Epithelial cell of proximal tubule (primary cell): ENCODE data around the gene NPEPL1. TPM values are rescaled to one million over a fixed set of nuclear protein-coding genes. Genes with fewer than 3 reads are reported as not detected.

Experiments
- DNase-seq: peaks from one replicate; pipeline ENCODE4 v3.0.0-alpha.2; 2011; ENCODE audit warnings: low read depth
- H3K4me3 ChIP-seq: 2 replicates; pipeline ENCODE4 v1.5.1; 2011; ENCODE audit warnings: low read depth, mild to moderate bottlenecking, low read length
- total RNA-seq: library from RNA; depleted of rRNA; stranded (reverse); fragments of >200 nt; gene quantifications from 2 replicates; pipeline ENCODE4 v1.2.3, GENCODE V29; 2015
- TF ChIP-seq, protein P1 (sequence below): conservative IDR thresholded peaks from 2 replicates; pipeline ENCODE4 v1.5.1; 2012; ENCODE audit warnings: low read depth, mild to moderate bottlenecking, low read length

The NPEPL1 gene
- total RNA-seq, 1 donor from 2014 or later, result 26.5 TPM

DNA sequence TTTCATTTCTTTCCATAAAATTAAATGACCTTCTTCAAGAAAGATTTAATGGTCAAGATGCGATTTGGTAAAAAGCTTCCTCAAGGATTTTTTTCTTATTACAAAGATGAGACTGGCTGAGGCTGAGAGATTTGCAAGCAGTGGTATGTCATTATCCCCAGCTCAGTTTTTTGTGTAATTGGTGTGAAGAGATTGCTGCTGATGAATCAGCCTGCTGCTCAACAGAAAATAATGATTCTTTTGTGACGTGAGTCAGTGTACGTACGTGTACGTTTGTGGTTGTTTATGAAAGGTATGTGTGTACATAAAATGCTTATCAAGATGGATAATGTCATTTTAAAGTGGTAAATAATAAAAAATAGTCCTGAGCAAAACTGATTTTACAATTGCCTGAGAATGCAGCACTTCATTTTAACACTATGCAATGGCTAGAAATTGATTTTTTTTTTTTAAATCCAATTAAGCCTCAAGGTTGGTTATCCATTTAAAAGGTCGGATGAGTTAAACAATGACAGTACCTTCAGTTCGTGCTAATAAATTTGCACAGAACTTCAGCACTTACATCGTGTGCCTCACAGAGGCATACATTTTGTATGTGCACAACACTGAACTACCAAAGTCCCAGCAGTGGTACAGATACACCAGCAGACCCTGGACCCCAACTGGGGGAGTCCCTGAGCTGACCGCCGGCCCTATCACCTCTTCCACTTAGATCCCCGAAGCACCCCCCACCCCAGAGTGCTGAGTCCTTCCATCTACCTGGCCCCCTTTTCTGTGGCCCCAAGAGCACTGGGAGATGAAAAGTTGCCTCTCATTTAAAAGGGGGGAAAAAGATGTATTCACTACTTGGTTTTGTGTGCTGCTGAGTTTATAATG lies 9.7 kb upstream of the NPEPL1 start:
- no peak overlapping the region for H3K4me3 ChIP-seq
- TF ChIP-seq, protein P1, sequence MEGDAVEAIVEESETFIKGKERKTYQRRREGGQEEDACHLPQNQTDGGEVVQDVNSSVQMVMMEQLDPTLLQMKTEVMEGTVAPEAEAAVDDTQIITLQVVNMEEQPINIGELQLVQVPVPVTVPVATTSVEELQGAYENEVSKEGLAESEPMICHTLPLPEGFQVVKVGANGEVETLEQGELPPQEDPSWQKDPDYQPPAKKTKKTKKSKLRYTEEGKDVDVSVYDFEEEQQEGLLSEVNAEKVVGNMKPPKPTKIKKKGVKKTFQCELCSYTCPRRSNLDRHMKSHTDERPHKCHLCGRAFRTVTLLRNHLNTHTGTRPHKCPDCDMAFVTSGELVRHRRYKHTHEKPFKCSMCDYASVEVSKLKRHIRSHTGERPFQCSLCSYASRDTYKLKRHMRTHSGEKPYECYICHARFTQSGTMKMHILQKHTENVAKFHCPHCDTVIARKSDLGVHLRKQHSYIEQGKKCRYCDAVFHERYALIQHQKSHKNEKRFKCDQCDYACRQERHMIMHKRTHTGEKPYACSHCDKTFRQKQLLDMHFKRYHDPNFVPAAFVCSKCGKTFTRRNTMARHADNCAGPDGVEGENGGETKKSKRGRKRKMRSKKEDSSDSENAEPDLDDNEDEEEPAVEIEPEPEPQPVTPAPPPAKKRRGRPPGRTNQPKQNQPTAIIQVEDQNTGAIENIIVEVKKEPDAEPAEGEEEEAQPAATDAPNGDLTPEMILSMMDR, result no peak
- DNase-seq, result no peak

DNA sequence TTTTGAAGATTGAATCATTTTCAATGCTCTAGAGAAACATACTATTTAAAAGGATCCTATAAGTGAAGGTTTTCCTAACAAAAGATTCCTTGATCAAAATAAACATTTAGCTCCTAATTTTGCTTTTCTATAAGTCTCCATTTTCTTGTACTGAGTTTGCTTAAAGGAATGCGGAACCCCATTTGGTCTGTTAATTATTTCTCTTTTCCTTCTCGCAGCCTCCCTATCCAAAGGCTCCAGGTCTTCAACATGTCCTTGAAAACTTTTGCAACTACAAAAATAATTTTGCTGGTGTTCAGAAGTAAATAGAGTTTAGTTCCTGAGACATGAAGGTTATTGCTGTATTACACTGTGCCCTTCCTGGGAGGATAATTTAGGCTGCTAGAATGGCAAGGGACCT lies 8.3 kb upstream of the NPEPL1 start:
- DNase-seq, result no peak
- TF ChIP-seq, protein P1, result no peak
- H3K4me3 ChIP-seq, result no peak overlapping the region

DNA sequence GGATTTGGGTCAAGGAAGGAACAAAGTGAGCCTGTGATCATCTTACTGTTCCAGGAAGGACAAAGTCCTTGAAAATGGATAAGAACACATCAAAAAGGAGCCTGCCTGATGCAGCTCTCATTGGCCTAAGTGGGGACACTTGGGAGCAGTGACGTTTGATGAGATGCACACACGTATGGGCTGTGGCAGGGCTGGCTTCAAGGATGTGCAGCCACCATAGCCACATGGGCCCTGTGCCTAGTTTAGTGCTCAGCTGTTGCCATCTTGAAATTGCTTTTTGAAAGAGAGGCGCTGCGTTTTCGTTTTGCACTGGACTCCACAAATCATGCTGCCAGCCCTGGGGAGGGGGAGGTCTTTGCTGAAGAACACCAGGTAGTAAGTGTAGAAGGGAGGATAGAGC lies 6.6 kb upstream of the NPEPL1 start:
- TF ChIP-seq, protein P1, result no peak

DNA sequence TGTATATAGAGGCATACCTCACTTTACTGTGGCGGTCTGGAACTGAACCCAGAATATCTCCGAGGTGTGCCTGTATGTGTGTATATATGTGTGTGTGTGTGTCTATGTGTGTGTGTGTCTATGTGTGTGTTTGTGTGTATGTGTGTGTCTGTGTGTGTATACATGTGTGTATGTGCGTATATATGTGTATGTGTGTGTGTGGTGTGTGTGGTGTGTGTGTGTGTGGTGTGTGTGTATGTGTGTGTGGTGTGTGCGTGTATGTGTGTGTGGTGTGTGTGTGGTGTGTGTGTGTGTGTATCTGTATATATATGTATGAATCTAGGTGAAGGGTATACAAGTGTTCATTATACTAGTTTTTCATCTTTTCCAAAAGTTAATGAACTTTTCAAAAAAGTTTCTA lies 4.2 kb upstream of the NPEPL1 start:
- TF ChIP-seq, protein P1, result no peak
- no peak for DNase-seq

More for the DNA sequence above, 6.6 kb upstream of the NPEPL1 start:
- no peak overlapping the region for H3K4me3 ChIP-seq
- DNase-seq, result no peak

DNA sequence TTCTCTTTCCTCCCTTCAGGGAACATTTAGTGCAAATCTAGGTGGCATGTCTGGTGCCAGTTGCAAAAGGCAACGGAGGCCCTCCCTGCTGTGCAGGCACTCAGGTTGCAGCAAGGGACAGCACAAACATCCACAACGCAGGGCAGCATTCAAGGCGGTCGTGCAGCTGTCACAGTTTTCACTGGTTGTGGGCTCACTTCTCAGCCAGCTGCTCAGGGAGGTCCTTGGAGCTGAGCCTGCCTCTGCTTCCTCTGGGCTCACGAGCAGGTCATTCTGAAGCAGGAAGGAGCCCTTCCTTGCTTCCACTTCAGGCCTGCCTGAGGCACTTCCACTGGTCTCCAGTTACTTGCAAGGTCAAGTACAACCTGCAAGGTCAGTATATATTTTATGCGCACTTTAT lies 3.8 kb upstream of the NPEPL1 start:
- DNase-seq, result no peak
- TF ChIP-seq, protein P1, result no peak
- no peak overlapping the region for H3K4me3 ChIP-seq

More for the DNA sequence above, 4.2 kb upstream of the NPEPL1 start:
- no peak overlapping the region for H3K4me3 ChIP-seq

DNA sequence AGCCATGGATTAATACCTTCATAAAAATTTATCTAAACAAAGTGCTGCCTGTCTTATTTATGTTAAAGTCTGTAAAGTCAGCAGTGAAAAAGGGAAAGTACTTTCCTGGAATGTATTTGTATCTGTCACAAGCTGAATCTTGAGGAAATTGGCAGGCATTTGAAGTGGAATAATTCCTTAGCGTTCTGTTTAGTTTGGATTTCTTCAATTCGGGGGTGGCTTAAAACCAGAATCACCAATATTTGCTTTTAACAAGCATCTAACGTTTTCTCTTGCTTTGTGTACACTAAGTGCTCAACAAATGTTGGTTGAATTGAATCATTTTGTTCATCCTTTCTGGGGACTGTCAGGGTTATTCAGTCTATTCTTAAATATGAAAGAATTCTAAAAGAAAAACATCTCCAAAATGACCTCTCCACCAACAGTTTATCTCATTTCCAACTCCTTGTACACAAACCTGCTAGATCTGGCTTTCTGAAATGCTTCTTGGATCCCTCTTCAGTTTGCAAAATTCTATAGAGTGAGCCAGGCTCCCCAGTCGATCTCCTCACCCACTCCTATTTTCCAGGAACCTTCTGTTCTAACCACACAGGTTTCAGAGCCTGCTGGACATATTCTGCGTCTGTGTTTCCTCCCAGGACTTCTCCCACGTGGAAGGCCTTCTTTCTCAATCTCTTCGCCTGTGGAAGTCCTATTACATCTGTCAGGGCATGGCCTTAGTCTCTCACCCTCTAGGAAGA lies 2.0 kb upstream of the NPEPL1 start:
- TF ChIP-seq, protein P1, result no peak
- H3K4me3 ChIP-seq, result no peak overlapping the region
- DNase-seq, result no peak
